OCI-LY3 (cell line): ENCODE data around the gene ID3.

Source experiments
- CTCF ChIP-seq: fragments of 200-600, 300-600 bp; sonication (generic); IDR thresholded peaks from 2 replicates; pipeline ENCODE4 v1.5.1; 2014; ENCODE audit warnings: antibody characterized with exemption, low read length, low read depth
- EZH2phosphoT487 ChIP-seq: fragments of 200-600 bp; shearing (Covaris generic); IDR thresholded peaks from 2 replicates; pipeline ENCODE4 v1.6.1; 2018; ENCODE audit warnings: antibody characterized with exemption, mixed run types, low read depth

- TF ChIP-seq CTCF (no peak), EZH2phosphoT487 (no peak)
Measured at GRCh38 chr1:23566304-23566703, 7.0 kb upstream of the ID3 start.
